AG10803 (cell line): ENCODE data around the gene CUL7.

Experiments
- DNase-seq: peaks from one replicate; pipeline ENCODE4 v3.0.0; 2010; ENCODE audit warnings: low read depth
- H3K4me3 ChIP-seq: 2 replicates; pipeline ENCODE4 v1.5.1; 2011; ENCODE audit warnings: mild to moderate bottlenecking, low read length, control low read depth
- CTCF ChIP-seq: conservative IDR thresholded peaks from 2 replicates; pipeline ENCODE4 v1.5.1; 2011; ENCODE audit warnings: mild to moderate bottlenecking, low read length, control low read depth, inconsistent platforms

The CUL7 gene

GRCh38 chr6:43053545-43054205 lies at the start of gene CUL7:
CUL7 (minus strand) TSS chr6:43053851; CDS start chr6:43052788, 1,063 bp downstream.
- peak; percentile 95 for DNase-seq
- no peak for TF ChIP-seq CTCF
- H3K4me3 ChIP-seq = peak within 1 kb of the TSS; percentile 93

GRCh38 chr6:43101497-43101896 lies 47.8 kb upstream of the CUL7 start:
- DNase-seq = peak; percentile 58
- no peak for TF ChIP-seq CTCF
- H3K4me3 ChIP-seq = no peak overlapping the region

GRCh38 chr6:43097502-43097901 lies 43.9 kb upstream of the CUL7 start:
- H3K4me3 ChIP-seq = no peak overlapping the region
- DNase-seq = no peak
- TF ChIP-seq CTCF = no peak

- H3K4me3 ChIP-seq = peak overlapping the region; percentile 36
- no peak for DNase-seq
Measured at GRCh38 chr6:43097098-43097489, 43.4 kb upstream of the CUL7 start.

GRCh38 chr6:43096451-43097097 lies 42.9 kb upstream of the CUL7 start:
- no peak for TF ChIP-seq CTCF
- DNase-seq = peak; percentile 96
- peak overlapping the region; percentile 36 for H3K4me3 ChIP-seq

More at GRCh38 chr6:43097098-43097489, 43.4 kb upstream of the CUL7 start:
- TF ChIP-seq CTCF = peak; percentile 20

GRCh38 chr6:43095939-43096338 lies 42.3 kb upstream of the CUL7 start:
- DNase-seq = no peak
- peak overlapping the region; percentile 28 for H3K4me3 ChIP-seq
- TF ChIP-seq CTCF = no peak
